ENCODE results near the gene PRELID3B.

The PRELID3B gene

GRCh38 chr20:59010995-59011873, 31.4 kb downstream of the PRELID3B start:
- no peak for DNase-seq (ENCODE audit: low read depth in 1 of 2, low spot score in 1 of 2)

GRCh38 chr20:59010321-59010994, 32.1 kb downstream of the PRELID3B start:
- DNase-seq (ENCODE audit: low read depth in 1 of 2, low spot score in 1 of 2): no peak

- DNase-seq (ENCODE audit: low read depth in 1 of 2, low spot score in 1 of 2): no peak
Measured at GRCh38 chr20:59008715-59009336, 33.8 kb downstream of the PRELID3B start.

GRCh38 chr20:59007665-59008511, 34.7 kb downstream of the PRELID3B start:
- no peak for DNase-seq (ENCODE audit: low read depth in 1 of 2, low spot score in 1 of 2)

- no peak for DNase-seq (ENCODE audit: low read depth in 1 of 2, low spot score in 1 of 2)
Measured at GRCh38 chr20:59006864-59007664, 35.5 kb downstream of the PRELID3B start, which contains the start of gene CTSZ. Gene CTSZ (minus strand): TSS chr20:59007254. CDS start chr20:59007128, 126 bp downstream.

- DNase-seq (ENCODE audit: low read depth in 1 of 2, low spot score in 1 of 2): no peak
Measured at GRCh38 chr20:59006167-59006863, 36.3 kb downstream of the PRELID3B start.

GRCh38 chr20:59005523-59006166, 36.9 kb downstream of the PRELID3B start:
- no peak for DNase-seq (ENCODE audit: low read depth in 1 of 2, low spot score in 1 of 2)

- DNase-seq (ENCODE audit: low read depth in 1 of 2, low spot score in 1 of 2): no peak
Measured at GRCh38 chr20:59004763-59005522, 37.6 kb downstream of the PRELID3B start.

- DNase-seq (ENCODE audit: low read depth in 1 of 2, low spot score in 1 of 2): peak in 1 of 2 donors; percentile 46
Measured at GRCh38 chr20:59004493-59004762, 38.2 kb downstream of the PRELID3B start.

GRCh38 chr20:59003836-59004492, 38.6 kb downstream of the PRELID3B start:
- no peak for DNase-seq (ENCODE audit: low read depth in 1 of 2, low spot score in 1 of 2)

- DNase-seq (ENCODE audit: low read depth in 1 of 2, low spot score in 1 of 2): no peak
Measured at GRCh38 chr20:59002874-59003399, 39.6 kb downstream of the PRELID3B start.

- no peak for DNase-seq (ENCODE audit: low read depth in 1 of 2, low spot score in 1 of 2)
Measured at GRCh38 chr20:59002388-59002787, 40.2 kb downstream of the PRELID3B start.

- no peak for DNase-seq (ENCODE audit: low read depth in 1 of 2, low spot score in 1 of 2)
Measured at GRCh38 chr20:59001449-59002171, 41.0 kb downstream of the PRELID3B start.

- no peak for DNase-seq (ENCODE audit: low read depth in 1 of 2, low spot score in 1 of 2)
Measured at GRCh38 chr20:59001068-59001448, 41.5 kb downstream of the PRELID3B start.

- DNase-seq (ENCODE audit: low read depth in 1 of 2, low spot score in 1 of 2): no peak
Measured at GRCh38 chr20:59000326-59000725, 42.3 kb downstream of the PRELID3B start.

GRCh38 chr20:58998656-58999055, 43.9 kb downstream of the PRELID3B start:
- no peak for DNase-seq (ENCODE audit: low read depth in 1 of 2, low spot score in 1 of 2)

GRCh38 chr20:58997141-58997770, 45.3 kb downstream of the PRELID3B start:
- DNase-seq (ENCODE audit: low read depth in 1 of 2, low spot score in 1 of 2): no peak

All from activated T-helper 1 cell treated with anti-CD3 and anti-CD28 coated beads, Interleukin-2, amount 50 U/mL, for 16 hours (primary cell).